KG1 (cell line): ENCODE data around the gene PDE7B.

Experiments
- DNase-seq: peaks from one replicate; lab custom pipeline; 2025; lab: John Stamatoyannopoulos, UW

PDE7B gene

DNA sequence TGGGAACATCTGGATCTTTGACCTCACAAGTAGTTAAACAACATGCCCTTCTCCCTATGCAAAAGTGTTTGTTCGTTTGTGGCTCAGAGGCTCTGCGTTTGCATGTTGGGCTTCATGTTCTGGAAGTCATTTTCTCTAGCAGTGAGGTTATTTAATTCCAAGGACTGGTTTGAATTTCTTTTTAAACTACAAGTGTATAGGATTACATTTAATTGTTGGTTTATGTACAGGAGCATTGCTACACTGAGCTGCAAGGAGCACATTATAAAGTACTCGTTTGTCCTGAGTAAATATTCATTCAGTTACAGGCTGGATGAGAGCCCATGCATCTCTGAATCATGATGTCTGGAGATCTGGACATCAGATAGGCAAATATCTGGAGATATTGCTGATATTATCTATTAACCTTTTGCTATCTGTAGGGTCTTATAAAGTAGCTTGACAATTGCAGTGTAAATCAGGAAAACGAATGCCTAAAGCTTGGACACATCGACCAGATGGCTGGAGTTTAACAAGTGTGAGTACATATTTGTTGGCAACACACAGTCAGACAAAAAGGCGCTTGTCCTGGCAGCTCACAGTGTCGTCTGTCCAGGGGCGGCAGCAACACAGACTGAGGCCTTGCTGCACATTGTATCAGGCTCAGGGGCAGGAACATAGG lies 84.6 kb downstream of the PDE7B start:
- no peak for DNase-seq

DNA sequence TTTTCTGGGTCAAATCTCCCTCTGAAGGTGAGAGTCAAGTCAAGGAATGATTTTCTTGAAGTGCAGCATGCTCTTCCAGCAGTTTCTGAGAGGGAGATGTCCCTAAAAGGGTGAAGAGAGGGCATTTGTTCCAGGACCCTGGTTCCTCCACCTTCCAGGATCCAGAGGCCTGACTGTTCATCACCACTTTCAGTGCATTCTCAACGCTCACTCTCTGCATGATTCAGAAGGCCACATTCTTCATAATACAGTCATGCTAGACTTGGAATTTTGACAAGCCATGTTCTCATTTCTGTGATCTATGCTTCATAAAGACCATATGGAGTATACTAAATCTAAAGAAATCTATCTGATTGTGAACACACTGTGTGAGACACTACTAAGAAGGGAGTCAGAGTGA lies 85.1 kb downstream of the PDE7B start:
- no peak for DNase-seq

DNA sequence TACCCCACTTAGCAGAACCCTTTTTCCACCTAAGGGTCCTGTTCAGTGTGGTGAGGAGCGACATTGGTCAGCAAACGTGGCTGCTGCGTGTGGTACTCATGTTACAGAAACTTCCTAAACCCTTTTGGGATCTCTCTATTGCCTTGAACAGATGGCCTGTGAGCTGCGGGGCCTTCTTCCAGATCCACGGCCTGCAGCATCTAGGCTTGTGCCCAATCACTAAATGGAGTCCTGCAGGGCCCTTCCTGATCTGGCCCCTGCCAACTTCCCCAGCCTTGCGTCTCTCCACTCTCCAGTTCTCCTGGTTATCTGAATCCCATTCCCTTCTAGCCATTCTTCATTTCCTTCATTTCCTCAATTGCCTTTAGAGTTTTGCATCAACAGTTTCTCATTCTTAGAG lies 85.6 kb downstream of the PDE7B start:
- DNase-seq, result no peak

DNA sequence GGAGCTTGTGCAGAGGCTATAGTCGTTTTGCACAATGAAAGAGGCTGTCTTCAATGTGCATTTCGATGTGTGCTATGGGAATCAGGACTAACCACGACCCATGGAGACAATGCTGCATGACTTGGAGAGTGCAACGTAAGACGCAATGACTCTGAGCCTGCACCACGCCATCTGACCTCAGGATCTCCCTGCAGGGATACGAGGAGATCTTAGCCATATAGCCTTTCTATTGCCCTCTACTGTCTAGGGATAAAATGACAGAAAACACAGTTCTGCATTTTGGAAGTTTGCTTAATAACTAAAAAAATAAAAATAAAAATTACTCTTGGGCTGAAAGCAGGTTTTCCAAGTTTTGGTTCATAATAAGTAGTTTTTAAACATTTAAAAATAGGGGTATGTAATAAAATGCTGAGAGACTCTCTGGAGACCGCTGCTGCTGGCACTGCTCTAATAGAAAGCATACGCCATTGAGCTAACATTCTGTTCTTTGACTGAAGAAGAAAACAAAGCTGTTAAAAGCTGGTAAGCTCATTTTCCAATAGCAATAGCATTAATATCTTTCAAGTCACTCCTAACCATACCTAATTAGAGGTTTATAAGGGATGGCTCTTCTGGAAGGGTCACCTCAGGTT lies 87.2 kb downstream of the PDE7B start:
- no peak for DNase-seq

DNA sequence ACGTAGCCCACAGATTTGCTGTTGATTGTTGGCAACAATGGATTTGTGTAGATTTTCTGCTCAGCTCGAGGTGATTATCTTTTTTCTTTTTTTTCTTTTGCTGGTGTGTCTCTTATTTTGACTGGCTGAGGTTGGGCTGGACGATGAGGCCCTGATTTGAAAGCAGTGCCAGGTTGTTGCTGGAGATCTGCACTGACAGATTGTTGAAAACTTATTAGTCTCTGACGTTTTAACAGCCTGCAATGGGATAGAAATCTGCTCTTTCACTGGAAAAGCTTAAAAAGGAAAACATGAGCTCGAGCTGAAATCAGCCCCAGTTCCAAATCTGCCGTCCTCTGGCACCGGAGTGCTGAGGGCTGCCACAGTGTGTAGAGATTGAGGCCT lies 87.7 kb downstream of the PDE7B start:
- DNase-seq, result no peak

DNA sequence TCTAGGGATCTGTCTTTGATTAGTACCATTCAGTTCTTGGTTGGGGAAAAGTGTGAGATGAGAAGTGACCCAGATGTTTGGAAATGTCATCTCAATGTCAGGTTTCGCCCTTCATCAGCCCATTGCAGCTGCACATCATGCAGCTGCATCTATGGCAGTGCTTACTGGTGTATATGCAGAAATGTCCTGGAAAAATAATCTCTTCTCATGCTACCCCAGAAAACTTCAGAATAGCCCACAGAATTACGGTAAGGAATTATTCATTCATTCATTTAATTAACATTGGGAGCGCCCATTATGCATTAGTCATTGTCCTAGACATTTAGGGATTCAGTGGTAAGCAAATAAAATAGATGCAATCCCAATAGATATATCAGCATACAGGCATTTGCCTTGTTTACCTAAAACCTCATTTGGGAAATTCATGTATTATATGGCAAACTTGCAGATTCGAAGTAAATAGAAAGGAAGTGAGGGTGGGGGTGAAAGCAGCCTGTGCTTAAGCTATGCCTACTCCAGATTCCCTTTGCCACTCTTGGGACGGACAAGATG lies 89.2 kb downstream of the PDE7B start:
- no peak for DNase-seq

DNA sequence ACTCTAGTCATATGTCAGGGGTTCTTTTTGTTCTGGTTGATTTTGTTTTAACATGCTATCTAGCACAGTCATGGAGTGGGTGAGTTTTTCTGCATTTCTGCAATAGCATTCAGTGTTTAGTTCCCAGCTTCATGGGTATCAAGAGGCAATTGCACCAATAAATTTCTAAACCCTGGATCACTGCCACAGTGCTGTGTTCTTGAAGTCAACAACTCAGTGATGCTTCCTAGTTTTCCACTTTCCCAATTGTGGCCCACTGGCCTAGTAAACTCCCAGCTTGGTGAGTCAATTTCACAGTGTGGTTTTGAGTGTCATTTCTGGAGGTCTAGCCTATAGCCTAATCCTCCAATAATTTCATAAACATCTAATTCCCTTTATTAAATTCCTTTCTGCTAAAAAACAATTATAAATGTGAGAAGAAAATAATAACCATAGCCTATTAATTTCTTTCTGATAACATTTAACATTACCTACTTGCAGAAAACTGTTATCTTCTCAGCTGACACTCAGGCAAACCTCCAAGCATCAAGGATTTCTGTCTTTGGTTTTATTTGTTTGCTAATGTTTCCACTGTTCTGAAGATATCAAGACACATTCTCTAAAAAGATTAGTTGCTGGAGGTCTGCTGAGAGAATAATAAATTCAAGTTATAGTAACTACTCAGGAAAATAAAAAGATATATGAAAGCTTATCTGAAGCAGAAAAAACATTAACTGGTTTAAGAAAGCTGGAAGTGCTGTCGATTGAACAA lies 89.9 kb downstream of the PDE7B start:
- no peak for DNase-seq

DNA sequence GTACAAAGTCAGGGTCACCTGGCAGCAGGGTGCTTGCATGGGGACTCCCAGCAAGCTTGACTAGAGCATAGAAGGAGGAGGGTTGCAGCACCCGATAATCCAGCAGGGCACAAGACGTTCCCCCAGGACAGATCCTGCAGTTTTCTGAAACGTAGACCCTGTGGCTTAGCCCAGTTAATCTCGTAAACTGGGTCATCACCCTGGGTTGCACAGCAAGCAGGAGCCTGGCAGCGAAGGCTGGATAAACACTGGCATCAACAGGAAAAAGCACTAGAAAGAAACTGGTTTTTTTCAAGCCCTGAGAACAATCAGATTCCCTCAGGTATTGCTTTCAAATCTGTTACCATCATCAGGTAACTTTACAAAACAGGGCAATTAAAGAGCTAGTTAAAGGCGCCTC lies 92.6 kb downstream of the PDE7B start:
- DNase-seq, result no peak

DNA sequence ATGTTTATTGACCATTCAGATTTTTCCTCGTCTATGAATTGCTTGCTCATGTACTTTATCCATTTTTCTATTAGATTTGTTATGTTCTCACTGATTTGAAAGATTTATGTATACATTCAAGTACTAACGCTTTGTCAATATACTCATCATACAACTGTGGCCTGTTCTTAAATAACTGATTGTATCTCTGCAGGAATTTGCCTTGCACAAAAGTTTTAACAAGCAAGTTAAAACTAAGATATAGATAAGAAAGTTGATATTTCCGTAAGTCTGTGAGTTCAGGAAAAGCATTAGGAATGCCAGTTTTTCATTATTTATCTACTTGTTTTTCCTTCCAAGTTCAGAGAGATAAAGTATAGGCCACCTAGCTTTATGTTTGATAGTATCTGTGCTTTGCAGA lies 95.2 kb downstream of the PDE7B start:
- DNase-seq, result no peak

DNA sequence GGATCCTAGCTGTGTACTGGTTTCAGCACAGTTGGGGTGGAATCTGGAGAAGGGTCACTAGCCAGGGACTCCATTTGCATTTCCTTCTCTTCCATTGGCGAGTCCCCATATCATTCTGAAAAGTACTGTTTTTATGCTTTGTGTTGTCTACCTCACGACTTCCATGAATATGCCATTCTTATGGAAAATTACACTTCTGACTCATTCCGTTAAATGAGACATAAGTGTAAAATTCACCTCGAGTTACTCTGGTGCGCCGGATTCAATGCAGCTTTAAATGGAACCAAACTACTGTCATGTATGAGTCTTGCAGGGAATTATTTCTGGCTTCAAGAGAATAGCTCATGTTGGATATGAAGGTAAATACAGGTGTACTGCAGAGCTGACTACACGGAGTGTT lies 99.2 kb downstream of the PDE7B start:
- DNase-seq, result no peak

DNA sequence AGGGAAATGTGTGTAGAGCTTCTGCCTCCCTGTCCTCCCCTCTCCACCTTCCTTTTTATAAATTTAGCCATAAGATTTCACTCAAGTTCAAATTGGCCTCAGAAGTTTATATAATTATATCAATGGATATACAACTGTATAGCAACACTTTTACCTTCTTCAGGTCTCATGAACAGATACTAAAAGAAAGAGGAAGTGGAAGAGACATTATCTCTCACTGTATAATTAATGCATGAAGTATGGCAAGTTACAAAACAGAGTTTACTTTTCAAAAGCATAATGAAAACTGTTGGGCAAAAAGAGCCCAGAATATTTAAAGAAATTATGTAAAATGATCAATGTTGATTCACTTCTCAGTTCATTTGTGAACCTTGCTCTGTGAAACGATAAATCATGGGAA lies 99.7 kb downstream of the PDE7B start:
- DNase-seq, result no peak

DNA sequence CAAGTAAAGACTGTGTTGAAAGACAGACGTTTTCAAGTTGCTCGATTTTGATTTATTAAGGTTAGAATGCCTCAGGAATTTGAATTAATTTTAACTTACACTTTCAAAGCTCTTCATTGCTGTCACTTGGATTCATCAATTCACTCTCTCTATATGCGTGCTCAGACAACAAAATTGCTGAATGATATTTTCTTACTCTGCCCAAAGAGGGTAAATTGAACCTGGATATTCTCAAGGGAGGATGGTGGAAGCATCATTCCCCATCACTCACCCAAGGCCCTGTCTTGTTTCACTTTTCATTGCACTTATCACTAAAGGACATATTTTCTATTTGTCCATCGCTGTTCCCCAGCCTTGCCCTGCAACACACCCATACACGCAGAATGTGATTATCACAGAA lies 102.3 kb downstream of the PDE7B start:
- DNase-seq, result no peak

DNA sequence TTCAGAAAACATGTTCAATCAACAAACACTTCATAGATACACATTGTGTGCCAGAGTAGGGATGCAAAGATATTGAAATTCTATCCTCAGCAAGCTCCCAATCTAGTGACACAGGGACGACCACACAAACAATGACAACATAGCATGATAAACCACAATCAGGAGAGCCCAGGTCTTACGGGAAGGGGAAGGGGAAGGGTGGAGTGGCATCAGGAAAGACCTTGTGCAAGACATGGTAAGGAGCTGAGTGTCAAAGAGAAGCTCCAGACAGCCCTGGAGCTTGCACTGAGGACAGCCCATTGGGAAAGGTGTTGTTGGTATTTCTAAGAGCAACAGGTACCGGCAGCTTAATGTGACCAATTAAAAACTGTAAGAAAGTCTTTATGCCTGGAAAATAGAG lies 103.6 kb downstream of the PDE7B start:
- DNase-seq, result no peak

DNA sequence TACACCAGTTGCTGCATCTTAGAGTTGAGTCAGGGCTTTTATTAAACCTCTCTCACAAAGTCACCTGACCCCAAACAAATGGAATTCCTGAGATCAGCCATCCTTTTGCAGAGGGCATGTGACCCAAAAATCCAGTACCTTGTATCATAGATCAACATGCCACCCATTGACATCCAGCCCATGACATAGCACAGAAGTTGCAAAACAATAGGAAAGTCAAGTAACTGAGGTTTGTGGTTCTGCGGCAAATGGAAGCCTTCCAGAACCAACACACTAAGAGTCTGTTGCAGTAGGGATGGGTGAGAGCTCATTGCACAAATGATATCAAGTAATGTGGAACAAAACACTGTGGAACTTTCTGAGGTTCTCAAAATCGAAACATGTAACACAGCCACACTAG lies 111.2 kb downstream of the PDE7B start:
- no peak for DNase-seq

DNA sequence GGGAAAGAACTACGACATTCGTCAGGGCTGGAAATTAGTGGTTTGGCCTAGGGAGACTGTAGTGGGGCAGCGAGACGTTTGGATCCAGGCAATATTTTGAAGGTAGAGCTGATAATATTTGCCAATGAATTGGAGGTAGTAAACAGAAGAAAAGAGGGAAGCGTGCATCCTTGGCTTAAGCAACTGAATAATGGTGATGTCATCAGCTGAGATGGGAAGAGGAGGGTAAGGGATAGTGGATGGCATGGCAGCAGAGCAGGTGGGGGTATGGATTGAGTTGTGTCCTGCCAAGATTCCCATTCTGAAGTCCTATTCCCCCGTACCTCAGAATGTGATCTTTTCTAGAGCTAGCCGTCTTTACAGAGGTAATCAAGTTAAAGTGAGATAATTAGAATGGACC lies 119.2 kb downstream of the PDE7B start:
- DNase-seq, result no peak

DNA sequence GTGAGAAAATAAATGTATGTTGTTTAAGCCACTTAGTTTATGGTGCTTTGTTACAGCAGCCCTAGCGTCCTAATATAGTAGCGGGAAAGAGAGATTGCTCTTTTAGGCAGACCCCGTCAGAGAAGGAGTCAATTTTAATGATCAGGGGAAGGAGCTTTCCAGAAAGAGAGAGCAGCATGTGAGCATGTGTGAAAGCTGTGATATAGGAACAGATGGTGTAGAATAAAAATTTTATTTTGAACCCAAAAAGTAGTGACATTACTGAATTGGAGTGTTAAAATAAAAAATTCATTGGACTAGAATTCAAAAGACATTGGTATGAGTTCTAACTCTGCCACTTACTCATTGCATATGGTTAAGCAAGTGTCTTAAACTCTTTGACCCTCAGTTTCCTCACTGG lies 119.8 kb downstream of the PDE7B start:
- no peak for DNase-seq

DNA sequence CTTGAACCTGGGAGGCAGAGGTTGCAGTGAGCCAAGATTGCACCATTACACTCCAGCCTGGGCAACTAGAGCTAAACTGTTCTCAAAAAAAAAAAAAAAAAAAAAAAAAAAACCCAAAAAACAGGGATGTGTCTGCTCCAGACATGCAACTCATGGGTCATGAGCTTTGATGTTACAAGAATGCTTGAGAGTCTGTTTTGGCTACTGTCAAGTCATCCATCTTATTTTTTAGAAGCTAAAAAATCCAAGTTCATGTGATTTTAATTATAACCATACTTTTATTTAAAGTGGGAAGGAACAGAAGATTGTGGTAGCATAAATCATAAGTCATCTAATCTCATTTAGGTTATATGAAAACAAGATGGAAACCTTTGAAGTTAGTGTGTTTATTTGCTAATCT lies 120.6 kb downstream of the PDE7B start:
- no peak for DNase-seq

DNA sequence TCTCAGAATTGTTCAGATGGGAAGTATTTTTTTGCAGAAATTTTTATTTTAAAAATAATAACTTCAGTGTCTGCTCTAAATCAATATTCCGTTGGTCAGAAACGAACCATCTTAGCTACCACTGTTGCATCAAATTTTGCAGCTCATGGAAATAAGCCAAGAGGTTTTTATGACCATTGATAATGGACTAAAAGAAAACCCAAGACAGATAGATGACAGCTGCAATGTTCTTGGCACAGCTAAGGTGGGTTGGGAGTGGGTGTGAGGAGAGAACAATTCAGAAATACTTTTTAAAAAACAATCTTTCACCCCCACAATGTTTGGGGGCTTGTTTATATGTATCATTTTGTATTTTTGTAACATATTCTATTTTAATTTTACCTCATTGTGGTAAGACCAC lies 121.1 kb downstream of the PDE7B start:
- DNase-seq, result no peak

DNA sequence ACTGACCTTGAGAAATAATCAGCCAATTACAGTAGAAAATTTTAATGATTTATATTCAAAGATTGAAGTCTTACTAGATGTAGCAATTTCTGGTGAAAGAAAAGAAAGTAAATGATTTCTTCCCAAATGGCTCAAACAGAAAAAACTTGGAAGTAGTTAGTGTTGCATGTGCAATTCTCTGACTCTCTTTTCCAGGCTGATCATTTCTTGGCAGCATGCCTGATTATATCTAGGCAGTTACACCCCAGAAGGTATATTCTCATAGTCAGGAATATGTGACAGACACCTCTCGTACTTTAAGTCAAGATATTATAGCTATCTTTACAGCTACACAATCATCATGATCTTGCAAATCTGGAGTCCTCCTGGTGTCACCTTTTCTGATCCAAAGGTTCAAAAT lies 122.9 kb downstream of the PDE7B start:
- no peak for DNase-seq

DNA sequence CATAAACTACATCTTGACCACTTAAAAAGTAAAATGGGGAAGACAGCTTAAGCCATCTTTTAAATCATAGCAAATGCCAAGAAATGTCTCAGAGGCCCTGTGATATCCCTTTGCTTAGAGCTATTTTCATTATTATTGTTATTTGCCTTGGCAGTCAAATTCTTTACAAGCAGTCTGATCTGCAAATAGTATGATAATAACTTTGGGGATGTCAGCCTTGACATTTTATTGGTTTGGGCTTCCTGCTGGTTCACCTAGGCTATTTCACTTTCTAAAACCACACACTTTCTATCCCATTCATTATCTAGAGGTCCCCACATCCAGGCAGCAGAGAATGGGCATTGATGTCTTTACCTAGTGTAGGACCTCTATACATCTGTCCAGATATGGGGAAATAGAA lies 125.1 kb downstream of the PDE7B start:
- DNase-seq, result no peak

DNA sequence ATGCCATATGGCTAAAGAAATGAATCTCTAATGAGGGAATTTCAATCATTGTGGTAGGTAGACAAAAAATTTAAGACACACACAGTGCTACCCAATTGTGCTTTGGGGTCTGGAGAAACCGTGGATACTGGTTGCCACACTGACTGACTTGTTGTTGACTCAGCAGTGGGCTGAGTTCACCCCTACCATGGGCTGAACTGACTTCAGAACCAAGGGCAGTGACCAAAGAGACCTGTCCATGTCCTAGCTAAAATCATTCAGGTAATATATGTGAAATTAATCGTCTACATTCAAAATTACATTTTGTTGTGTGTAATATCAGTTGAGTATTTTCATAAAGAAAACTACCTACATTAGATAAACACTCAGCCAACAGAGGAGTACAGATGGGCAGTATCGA lies 131.6 kb downstream of the PDE7B start:
- no peak for DNase-seq

DNA sequence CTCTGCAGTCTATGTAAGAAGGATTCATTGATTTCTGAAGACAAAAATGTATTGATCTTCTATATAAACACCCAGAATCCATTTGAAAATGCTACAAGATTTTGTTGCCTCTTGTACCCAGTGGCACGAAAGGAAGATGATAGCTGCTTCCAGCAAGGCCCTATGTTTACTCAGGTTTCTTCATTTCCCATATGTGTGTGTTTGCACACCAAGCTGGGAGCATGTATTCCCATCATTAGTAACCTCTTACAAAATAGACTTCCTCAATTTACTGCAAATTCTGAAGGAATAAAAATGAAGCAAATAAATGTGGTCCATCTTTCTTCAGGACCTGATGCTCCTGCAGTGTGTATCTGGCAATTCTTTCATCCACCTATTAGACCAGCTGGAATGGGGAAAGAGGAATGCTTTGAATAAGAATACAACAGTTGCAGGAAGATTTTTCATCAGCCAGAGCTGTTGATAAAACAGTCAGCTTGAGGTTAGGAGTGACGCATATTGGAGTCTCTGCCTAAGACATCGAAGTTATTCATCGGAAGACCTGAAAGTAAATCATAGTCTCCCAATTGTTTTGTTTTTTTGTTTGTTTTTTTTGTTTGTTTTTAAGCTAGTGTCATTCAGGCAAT lies 132.3 kb downstream of the PDE7B start:
- DNase-seq, result no peak

DNA sequence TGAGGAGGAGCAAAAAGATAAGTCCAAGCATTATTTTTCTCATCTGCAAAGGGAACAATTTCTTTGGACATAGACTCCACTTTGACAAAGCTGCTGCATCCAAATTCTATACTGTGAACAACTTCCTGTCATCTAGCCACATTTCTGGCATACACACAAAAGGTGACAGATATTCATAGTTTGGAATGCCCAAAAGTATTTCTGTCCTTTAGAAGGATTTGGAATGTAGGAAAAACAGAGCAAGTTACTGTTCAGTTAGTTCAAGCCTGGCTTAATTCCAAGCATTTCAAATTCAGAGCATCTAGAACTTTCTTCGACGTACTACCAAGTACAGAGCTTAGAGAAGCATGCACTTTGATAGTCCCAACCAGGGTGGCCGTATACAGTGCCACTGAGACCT lies 134.0 kb downstream of the PDE7B start:
- DNase-seq, result no peak
